SHP77 treated with DMSO at 0.1 percent for 48 hours (cell line): ENCODE results near the gene TAF10.

Experiments
- DNase-seq: peaks from one replicate; lab custom pipeline; 2025; lab: John Stamatoyannopoulos, UW

Gene TAF10

GRCh38 chr11:6607190-6607795 is 4.7 kb downstream of the TAF10 start:
- no peak for DNase-seq

- no peak for DNase-seq
Observed at GRCh38 chr11:6606471-6607189, 5.4 kb downstream of the TAF10 start.

- no peak for DNase-seq
Observed at GRCh38 chr11:6604790-6605189, 7.2 kb downstream of the TAF10 start.

DNA sequence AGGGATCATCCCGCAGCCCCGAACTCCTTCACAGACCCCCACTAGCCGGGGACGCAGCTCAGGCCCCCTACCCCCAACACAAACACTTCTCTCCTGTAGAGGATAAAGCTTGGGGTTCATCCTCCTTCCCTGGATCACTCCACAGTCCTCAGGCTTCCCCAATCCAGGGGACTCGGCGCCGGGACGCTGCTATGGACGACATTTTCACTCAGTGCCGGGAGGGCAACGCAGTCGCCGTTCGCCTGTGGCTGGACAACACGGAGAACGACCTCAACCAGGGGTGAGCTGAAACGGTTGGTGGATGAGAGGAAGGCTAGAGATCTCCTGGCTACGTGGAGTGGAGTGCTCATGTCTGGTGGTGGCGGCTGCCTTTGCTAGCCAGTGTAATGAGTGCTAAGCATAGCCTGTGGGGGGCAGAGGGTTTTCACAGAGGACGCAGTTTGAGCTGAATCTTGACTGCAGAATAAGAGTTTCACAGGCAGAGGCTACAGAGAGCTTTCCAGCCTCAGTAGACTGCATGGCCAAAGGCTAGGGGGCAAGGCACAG is 7.9 kb downstream of the TAF10 start:
- peak; percentile 2 for DNase-seq

DNA sequence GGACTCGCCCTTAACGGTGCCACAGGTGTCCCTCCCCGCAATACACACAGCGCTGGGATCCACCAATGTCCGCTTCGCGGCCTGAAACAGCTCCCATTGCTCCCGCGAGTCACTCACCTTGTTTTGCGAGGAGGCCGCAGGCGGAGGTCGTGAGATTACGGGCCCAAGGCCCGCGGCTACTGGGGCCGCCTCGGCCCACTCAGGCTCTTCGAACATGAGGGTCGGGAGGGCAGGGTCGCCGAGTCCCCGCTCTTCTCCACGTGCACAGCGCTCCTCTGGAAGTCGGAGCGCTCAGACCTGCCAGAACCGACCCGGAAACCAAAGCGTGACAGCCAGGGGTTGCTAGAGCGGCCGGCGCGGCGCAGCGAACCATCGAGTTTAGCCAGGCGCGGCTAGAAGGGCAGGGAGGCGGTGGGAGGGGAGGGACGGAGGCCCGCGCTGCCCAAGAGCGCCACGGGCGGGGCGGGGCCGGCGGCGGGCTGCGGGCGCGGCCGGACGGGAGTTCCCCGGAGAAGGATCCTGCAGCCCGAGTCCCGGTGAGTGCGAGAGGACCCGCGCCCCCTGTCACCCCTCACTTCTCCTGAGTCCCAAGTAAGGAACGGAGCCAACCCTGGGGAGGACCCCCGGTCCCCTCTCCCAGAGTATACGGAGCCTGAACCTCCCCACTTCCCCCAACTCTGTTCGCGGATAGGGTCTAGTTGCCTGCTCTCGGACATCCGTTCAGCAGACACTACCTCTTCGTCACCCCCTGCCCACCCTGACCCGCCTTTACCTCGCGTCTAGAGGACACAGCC is 8.5 kb downstream of the TAF10 start, which contains the start of the genes ILK and RRP8:
ILK (plus strand) TSS at position 488 of the 794 bp plus-strand sequence. CDS start 498 bp downstream, outside the sequence.
RRP8 (minus strand) TSS at position 330 of the 794 bp plus-strand sequence; CDS start at position 216, 114 bp downstream.
- DNase-seq: peak; percentile 13

GRCh38 chr11:6602096-6602940 is 9.7 kb downstream of the TAF10 start:
- DNase-seq: no peak

- no peak for DNase-seq
Observed at GRCh38 chr11:6601041-6601461, 11.0 kb downstream of the TAF10 start.

DNA sequence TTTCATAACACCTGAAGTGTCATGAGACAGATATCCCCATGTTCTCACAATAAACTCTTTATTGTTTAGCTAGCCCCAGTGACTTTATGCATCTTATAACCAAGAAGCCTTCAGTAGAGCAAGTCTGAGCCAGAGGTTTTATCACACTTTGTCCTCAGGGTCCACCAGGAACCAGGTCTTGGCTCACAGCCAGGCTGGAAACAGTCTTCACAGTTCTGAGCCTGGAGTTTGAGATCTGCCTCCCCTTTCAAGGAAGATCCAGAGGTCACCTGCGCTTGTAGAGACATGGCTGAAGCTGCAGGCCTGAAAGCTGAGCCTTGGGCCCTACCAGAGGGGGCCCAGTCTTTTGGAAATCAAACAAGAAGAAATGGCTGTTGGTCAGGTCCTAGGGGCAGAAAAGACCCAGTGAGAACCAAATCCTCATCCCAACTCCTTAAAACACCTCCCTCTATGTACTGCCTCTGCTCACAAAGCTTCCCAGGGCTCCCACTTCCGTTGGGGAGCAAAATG is 12.1 kb downstream of the TAF10 start:
- no peak for DNase-seq

DNA sequence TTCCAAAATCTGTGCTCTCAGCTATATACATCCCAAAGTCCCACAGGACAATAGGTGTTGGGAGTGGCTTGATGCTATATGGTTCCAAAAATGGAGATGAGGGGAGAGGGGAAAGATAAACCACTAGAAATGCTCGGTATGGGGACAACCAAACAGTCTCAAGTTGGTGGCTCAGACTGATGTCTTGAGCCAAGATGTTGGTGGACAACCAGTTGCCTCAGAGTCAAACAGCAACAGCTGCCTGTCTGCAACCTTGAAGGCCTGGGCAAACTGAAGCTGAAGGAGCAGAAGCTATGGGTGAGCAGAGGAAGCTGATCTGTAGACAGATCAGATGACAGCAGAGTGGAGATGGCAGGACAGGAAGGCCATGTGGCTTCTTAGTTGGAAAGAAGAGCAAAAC is 12.6 kb downstream of the TAF10 start:
- no peak for DNase-seq

- DNase-seq: no peak
Observed at GRCh38 chr11:6598555-6598954, 13.5 kb downstream of the TAF10 start.

DNA sequence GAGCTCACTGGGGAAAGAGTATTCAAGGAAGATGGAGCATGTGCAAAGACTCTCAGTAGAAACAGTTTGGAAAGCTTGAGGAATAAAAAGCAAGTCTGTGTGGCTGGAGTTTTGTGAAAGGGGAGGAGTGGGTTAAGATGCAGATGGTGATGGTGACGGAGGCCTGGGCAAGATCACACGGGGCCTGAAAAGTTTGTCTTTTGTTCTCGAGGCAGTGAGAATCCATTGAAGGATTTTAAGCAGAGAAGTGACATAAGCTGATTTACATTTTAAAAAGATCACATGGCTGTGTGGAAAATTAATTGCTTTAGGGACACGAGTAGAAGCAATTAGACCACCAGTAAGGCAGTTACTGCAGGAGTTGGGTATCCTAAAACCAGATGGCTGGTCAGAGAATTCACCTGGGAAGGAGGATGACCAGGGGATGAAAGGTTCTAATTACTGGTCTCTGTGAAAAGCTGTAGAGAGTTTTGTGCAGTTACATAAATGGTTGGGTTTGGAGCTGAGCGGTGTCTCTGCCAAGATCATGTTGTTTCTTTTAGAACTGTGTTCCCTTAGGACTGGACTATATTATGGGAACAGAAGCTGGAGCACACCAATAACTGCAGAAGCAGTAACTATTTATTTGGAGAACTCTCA is 15.7 kb downstream of the TAF10 start:
- no peak for DNase-seq

DNA sequence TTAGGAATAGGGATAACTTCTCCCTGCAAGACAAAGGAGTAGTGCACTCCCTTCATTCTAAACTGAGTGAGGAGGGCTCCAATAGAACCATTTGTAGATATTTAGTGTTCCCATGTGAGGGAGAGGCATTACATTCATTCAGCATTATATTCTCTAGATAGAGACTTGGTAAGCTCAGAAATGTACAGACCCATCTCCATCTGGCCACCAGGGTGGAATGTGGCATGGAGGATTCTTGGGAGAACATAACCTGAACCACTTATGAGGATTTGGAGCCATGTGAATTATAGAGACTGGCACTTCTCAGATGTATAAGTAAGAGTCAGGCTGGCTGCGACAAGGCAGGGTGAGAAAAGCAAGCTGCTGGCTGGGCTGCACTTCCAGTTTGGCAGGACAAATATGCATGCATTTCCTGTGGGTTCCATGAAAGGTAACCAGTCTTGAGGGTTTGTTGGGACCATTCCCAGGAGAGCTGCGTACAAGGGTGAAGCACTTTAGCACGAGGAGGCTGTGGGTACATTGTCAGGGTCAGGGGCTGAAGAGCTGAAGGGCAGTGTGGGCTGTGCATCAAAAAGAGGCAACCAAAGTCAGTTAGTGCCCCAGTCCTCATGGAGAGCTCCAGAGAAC is 17.8 kb downstream of the TAF10 start:
- DNase-seq: no peak

- DNase-seq: no peak
Observed at GRCh38 chr11:6588018-6588417, 24.0 kb downstream of the TAF10 start.

GRCh38 chr11:6587360-6587953 is 24.6 kb downstream of the TAF10 start:
- DNase-seq: no peak

GRCh38 chr11:6586434-6587359 is 25.3 kb downstream of the TAF10 start:
- no peak for DNase-seq

GRCh38 chr11:6584528-6584927 is 27.5 kb downstream of the TAF10 start:
- no peak for DNase-seq

DNA sequence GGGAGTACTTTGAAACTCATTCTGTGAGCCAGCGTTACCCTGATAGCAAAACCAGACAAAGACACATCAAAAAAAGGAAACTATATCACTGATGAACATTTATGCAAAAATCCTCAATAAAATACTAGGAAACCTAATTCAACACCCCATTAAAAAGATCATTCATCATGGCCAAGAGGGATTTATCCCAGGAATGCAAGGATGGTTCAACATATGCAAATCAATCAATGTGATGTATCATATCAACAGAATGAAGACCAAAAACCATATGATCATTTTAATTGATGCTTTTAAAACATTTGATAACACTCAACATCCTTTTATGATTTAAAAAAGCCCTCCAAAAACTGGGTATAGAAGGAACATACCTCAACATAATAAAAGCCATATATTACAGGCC is 28.4 kb downstream of the TAF10 start:
- no peak for DNase-seq

DNA sequence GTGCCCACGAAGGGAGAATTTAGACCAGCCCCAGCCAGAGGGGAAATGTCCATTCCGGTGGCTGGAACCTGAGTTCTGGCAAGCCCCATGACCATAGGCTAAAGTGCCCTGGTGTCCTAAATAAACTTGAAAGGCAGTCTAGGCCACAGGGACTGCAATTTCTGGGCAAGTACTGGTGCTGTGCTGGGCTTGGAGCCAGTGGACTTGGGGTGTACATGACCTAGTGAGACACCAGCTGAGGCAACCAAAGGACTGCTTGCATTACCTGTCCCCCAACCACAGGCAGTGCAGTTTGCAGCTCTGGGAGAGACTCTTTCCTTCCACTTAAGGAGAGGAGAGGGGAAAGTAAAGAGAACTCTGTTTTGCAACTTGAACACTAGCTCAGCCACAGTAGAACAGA is 32.3 kb downstream of the TAF10 start:
- DNase-seq: no peak

GRCh38 chr11:6578134-6578533 is 33.9 kb downstream of the TAF10 start:
- DNase-seq: no peak
